HG03280 (cell line): ENCODE data around the gene TBC1D1.

ENCODE experiments used
- ATAC-seq: cut with Tn5 transposase; IDR thresholded peaks from one replicate; pipeline ENCODE4 v1.9.1; 2021; ENCODE audit warnings: mild to moderate bottlenecking, moderate library complexity; ENCODE audit not compliant: unreplicated experiment

TBC1D1 gene

DNA sequence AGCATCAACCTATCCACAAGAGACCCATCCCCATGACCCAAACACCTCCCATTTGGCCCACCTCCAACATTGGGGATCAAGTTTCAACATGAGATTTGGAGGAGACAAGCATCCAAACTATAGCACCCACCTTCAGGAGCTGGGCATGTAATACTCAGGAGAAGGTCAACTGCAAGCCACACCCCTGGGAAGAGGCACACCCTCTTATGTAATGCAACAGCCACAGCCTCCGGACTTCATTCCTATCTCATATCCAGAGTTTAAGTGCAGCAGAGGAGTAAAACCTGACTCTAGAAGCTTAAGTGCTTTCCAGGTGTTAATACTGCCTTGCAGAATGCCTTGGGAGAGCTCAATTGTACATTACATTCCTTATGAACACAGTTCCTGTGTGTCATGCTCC is 266.7 kb downstream of the TBC1D1 start:
- no peak for ATAC-seq

- ATAC-seq, result peak; percentile 94
These were observed 269.8 kb downstream of the TBC1D1 start for GRCh38 chr4:38160487-38161207.

DNA sequence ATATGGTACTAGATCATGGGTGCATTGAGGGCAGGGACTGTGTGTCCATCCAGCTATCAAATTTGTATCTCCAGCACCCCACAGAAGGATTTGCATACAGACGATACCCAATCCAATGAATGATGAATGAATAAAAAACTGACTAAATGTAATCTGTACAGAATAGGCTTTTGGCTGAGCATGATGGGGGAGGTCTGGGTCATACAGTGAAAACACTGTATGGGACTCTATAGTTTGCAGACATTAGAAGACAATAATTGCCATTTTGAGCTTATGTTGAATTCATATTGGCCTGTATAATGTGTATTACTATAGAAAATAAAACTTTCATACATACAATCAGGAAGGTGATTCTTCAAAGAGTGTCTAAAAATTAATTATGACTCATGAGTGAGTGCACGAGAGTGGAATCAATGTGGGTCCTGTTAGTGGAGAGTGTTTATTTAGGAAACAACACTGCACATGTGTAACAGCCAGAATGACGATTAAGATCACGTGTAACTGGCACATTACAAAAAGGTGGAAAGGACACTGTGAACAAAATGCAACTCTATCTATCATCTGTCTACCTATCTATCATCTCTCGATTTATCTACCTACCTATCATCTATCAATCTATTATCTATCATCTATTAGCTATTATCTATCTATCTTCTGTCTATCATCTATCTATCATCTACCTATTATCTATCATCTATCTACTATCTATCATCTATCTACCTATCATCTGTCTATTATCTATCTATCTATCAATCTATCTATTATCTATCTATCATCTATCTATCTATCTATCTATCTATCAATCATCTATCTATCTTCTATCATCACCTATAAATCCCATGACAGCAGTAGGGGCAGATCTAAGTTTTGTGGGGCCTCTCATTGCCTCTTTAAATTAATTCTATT is 270.6 kb downstream of the TBC1D1 start:
- peak; percentile 4 for ATAC-seq

DNA sequence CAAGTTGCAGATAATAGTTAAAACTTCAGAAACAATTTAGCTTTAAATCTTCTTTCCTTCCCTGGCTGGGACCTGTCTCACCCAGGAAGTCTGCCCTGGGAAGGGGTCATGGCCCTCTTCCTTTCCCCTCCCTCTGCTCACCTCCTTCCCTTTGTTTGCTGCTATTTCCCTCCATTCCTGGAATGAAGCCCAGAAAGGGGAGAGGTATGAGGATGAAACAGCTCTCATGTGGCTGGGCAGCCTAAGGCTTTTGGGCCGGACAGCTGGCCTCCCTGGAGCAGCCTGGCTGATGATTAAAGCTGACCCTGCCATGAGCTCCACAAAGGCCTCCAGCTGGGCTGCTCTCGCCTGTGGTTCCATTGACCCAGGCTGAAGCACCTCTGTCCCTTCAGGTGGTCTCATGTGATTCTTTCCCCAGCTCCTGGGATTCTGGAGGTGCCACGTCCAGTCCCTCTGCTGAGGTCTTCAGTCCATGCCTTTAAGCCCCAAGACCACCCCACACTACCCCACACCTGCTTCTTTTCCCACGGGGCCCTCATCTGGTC is 271.4 kb downstream of the TBC1D1 start:
- ATAC-seq, result no peak

DNA sequence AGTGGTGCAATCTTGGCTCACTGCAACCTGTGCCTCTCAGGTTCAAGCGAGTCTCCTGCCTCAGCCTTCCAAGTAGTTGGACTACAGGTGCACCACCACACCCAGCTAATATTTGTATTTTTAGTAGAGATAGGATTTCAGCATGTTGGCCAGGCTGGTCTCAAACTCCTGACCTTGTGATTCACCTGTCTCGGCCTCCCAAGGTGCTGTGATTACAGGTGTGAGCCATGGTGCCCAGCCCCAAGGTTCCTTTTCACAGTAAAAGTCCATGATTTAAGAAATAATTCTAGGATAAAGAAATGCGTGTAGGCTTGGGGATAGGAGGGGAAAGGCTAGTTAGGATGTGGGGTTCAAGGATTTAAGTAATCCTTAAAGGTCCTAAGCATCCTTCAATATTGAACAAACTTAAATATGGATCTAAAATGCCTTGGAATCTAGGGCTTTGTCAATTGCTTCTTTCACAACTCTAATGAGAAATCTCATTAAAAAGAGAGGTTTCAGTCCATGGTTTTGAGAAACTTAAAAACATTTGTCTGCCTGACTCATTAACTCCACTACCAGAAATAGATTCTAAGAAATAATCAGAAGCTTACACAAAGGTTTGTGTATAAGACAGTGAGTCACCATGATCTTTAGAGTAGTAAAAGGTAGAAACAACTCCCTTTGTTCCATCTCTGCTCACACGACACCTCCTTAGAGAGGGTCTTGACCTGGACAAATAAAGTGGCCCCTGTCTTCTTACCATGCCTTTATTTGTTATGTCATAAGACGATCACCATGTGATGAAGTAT is 272.5 kb downstream of the TBC1D1 start:
- no peak for ATAC-seq

- no peak for ATAC-seq
These were observed 273.5 kb downstream of the TBC1D1 start for GRCh38 chr4:38164346-38164745.

GRCh38 chr4:38166082-38166481 is 275.2 kb downstream of the TBC1D1 start:
- ATAC-seq, result no peak

DNA sequence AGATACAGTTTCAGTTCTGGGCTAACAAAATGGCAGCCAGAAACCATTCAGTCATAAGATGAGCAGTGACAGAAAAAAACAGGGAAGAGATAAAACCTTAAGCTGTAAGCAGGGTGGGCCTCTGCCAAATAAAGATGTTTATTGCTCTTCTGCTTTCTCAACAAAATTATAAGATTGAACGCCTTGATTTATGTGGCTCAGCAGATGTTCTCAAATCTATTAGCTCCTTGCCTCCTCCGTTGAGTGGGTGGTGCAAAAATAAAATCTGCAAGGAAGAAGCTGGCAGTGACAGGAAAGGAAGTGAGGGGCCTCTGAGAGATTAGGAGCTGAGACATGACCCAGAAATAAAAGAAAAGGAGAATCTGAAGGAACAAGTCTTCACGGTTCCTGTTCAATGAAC is 275.9 kb downstream of the TBC1D1 start:
- ATAC-seq, result no peak

- ATAC-seq, result no peak
These were observed 277.1 kb downstream of the TBC1D1 start for GRCh38 chr4:38167973-38168372.

- no peak for ATAC-seq
These were observed 278.6 kb downstream of the TBC1D1 start for GRCh38 chr4:38169524-38169923.

DNA sequence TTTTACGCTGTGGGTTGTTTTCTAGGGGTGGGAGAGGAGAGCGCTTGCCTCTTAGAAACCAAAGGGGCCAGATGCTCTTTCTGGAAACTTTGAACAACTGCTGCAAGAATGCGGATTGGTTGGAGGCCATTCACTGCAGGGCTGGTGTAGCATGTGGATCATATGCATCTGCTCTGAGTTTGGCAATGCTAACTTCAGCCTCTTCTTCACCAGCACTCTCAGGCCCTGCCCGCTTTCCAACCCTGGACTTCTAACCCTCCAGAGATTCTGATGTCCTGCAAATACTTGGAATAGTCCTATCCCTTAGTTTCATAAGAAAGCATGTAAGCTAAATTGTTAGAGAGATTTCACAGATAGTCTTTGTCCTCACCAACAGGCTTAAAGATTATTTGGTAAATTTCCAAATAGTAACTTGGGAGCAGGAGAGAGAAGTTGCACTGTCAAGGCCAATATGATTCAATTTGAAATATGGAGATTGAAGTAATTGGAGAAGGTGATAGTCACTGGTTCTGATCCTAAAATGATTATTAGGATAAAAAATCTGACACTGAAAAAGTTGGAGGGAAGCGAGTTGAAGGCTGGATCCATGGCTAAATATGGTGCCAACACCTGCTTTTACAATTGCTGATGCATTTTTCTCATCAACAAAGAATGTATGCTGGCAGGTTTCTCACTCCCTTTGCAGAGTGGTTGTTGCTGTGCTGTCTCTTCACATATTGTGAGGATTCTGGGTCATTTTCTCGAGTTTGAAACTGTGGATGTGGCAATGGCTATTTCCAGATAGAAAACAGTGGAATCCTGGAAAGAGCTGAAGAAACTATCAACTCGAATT is 279.7 kb downstream of the TBC1D1 start:
- no peak for ATAC-seq

- no peak for ATAC-seq
These were observed 281.2 kb downstream of the TBC1D1 start for GRCh38 chr4:38172078-38172477.

GRCh38 chr4:38173935-38174518 is 283.1 kb downstream of the TBC1D1 start:
- no peak for ATAC-seq

- no peak for ATAC-seq
These were observed 283.9 kb downstream of the TBC1D1 start for GRCh38 chr4:38174801-38175200.

GRCh38 chr4:38176165-38176564 is 285.3 kb downstream of the TBC1D1 start:
- no peak for ATAC-seq

GRCh38 chr4:38177035-38177546 is 286.2 kb downstream of the TBC1D1 start:
- no peak for ATAC-seq

GRCh38 chr4:38177641-38178391 is 286.9 kb downstream of the TBC1D1 start:
- ATAC-seq, result no peak

DNA sequence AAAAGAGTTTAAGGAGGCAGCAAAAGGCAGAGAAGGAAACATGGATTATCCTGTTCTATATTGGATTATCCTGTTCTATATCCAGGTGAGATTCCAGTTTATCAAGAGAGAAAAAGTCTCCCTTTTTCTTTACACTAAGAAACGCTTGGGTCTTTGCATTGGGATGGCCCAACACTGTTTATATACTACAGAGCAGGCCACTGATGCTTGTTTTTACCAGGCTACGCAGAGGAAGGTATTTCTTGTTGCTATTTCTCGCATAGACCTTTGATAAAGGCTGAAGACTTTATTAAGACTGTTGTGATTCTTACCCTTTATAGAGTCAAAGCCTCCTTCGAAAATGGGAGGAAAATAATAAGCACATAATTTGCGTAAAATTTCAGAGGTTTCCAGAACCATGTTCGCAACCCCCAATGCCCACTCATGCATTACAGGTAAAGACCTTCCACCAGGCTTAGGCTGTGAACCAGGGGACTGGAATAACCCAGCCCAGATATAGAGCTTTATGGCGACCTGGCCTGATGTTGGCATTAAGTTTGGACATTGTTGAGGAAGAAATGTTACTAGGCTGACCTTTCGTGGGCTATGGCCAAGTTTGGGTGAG is 287.6 kb downstream of the TBC1D1 start:
- ATAC-seq, result no peak
